NCI-H748 treated with DMSO at 0.1 percent for 48 hours (cell line): Measurements from ENCODE around the gene P2RX2.

Experiments
- DNase-seq: peaks from one replicate; lab custom pipeline; 2025; lab: John Stamatoyannopoulos, UW

P2RX2 gene

GRCh38 chr12:132662901-132663755 is 44.6 kb downstream of the P2RX2 start:
- DNase-seq, result no peak

DNA sequence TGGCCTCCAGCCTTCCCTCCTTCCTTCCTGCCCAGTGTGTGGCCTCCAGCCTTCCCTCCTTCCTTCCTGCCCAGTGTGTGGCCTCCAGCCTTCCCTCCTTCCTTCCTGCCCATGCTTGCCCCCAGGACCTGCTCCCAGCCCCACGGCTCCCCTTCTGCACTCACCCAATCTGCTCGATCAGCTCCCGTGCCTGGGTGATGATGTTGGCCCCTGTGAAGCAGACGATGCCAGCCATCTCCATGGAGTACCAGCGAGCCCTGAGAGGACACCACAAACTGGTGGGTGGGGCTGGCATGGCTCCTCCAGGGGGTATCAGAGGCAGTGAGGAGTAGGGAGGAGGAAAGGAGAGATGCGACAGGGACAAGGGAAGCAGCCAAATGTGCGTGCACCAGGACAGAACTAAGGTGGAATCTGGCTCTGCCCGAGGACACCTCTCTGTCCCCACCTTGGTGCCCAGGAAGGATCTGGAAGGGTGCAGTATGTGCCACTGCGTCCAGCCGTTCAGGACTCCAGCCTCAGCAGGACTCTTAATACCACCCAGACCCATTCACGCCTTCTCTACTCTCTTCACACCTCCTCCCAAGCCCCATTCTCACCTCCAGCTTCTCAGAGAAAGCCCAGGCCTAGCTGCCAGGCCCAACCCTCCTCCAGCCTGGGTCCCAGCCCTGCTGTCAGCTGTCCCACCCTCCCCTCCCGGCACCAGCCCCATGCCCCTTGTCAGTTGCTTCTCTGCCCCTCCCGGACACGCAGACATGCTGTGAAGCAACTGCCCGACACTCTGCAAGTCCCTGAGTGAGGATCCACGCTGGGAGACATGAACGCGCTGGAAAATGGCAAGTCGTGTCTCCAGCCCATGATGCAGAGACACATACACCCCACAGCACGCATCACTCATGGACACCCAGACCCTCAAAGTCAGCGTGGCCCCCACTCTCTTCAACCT is 45.9 kb downstream of the P2RX2 start:
- DNase-seq, result no peak

- DNase-seq, result no peak
Measured at GRCh38 chr12:132665149-132665491, 46.5 kb downstream of the P2RX2 start.

GRCh38 chr12:132665794-132666193 is 47.2 kb downstream of the P2RX2 start:
- DNase-seq, result no peak

- no peak for DNase-seq
Measured at GRCh38 chr12:132668191-132669088, 49.9 kb downstream of the P2RX2 start.

- no peak for DNase-seq
Measured at GRCh38 chr12:132669166-132669879, 50.7 kb downstream of the P2RX2 start.
